Cardiac fibroblast (primary cell): ENCODE data around the gene FAF1.
A peak's percentile ranks its signal among the peaks of the same experiment; 100 is the strongest.
"Not testable (repeated sequence)": the region's sequence is repeated elsewhere in the genome, so short reads cannot be mapped to it uniquely, and the experiment has no call there.

Source experiments
- DNase-seq, 2 donors: peaks; one replicate each; pipeline versions ENCODE4 v3.0.0 to v3.0.0-alpha.2; 2010; ENCODE audit warnings: low read depth in 2 of 2
- H3K4me3 ChIP-seq, 2 donors: replicated peaks in 1 of 2; 1 replicate in 1 of 2; 2 replicates in 1 of 2; pipeline ENCODE4 v1.5.1; 2011; ENCODE audit warnings: low read depth in 2 of 2, low read length in 2 of 2, mild to moderate bottlenecking in 2 of 2, moderate library complexity in 1 of 2
- TF ChIP-seq, protein P1 (sequence below): IDR thresholded peaks from one replicate; pipeline ENCODE4 v1.5.1; 2011; ENCODE audit warnings: low read depth, mild to moderate bottlenecking, low read length, inconsistent platforms

Gene FAF1

DNA sequence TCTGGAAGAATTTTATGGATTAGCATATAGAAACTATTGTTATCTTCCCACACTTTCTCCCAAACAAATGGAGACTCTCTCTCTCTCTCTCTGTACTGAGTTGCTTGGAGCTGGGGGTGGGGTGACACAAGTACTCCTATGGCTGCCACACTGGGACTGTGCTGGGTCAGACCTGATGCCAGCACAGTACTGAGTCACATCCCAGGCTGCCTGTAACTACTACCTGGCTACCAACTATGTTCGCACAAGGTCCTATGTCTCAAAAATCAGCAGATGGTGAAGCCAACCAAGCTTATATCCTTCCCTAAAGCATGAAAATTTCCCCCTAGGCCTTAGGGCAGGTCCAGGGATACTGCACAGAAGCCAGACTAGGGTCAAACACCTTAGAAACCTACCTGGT, 66.6 kb downstream of the FAF1 start:
- no peak for DNase-seq
- H3K4me3 ChIP-seq: no peak overlapping the region
- TF ChIP-seq, protein P1, sequence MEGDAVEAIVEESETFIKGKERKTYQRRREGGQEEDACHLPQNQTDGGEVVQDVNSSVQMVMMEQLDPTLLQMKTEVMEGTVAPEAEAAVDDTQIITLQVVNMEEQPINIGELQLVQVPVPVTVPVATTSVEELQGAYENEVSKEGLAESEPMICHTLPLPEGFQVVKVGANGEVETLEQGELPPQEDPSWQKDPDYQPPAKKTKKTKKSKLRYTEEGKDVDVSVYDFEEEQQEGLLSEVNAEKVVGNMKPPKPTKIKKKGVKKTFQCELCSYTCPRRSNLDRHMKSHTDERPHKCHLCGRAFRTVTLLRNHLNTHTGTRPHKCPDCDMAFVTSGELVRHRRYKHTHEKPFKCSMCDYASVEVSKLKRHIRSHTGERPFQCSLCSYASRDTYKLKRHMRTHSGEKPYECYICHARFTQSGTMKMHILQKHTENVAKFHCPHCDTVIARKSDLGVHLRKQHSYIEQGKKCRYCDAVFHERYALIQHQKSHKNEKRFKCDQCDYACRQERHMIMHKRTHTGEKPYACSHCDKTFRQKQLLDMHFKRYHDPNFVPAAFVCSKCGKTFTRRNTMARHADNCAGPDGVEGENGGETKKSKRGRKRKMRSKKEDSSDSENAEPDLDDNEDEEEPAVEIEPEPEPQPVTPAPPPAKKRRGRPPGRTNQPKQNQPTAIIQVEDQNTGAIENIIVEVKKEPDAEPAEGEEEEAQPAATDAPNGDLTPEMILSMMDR: no peak

GRCh38 chr1:50887555-50887954, 72.5 kb downstream of the FAF1 start:
- not testable (repeated sequence) for H3K4me3 ChIP-seq, DNase-seq

GRCh38 chr1:50880373-50880772, 79.7 kb downstream of the FAF1 start:
- no peak overlapping the region for H3K4me3 ChIP-seq
- no peak for DNase-seq
- TF ChIP-seq, protein P1: no peak

DNA sequence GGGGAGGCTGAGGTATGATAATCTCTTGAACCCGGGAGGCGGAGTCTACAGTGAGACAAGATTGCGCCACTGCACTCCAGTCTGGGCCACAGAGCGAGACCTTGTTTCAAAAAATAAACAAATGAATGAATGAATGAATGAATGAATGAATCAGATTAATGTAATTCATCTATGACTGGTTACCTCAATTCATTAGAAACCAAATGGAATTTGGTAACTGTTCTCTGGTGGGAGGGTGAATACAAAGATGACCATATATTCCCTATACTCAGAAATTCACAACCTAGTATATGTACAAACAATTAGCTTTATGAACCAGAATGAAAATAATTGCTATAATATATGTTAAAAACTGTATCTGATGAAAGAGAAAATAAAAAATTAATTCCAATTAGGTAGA, 80.9 kb downstream of the FAF1 start:
- no peak for DNase-seq

GRCh38 chr1:50878434-50878833, 81.6 kb downstream of the FAF1 start:
- no peak for DNase-seq
- no peak overlapping the region for H3K4me3 ChIP-seq
- TF ChIP-seq, protein P1: no peak

More for the DNA sequence above, 80.9 kb downstream of the FAF1 start:
- H3K4me3 ChIP-seq: no peak overlapping the region
- TF ChIP-seq, protein P1: no peak

- DNase-seq: no peak
- TF ChIP-seq, protein P1: no peak
- no peak overlapping the region for H3K4me3 ChIP-seq
These were observed 82.4 kb downstream of the FAF1 start for GRCh38 chr1:50877641-50878040.

DNA sequence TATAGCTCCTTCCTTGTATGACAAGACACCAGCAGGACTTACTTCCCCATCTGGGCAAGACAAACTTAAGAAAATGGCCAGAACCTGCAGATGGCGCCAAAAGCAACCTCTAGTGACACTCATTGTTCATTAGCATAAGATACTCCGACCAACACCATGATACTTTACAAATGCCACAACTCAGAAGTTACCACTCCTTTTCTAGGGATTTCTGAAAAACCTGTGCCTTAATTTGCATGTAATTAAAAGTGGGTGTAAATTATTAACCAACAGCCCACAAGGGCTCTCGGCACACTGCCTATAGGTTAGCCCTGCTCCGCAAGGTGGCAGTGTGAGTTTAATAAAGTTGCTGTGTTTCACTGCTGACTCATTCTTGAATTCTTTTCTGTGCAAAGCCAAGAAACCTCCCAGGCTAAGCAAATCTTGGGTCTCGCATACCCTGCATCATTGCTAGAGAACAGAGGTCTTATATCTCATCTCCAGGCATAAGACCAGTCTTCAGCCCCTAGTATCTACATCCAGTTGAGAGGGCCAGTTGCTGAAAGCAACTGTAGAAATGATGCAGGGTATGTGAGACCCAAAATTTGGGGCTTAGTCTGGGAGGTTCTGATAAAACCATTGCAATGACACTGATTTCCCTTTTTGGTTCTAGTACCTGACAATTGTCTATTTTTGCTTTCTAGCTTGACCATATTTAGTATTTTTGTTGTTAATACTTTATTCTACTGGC, 86.4 kb downstream of the FAF1 start:
- TF ChIP-seq, protein P1: peak; percentile 71
- peak overlapping the region in 1 of 2 donors; percentile 33 for H3K4me3 ChIP-seq
- DNase-seq: peak; percentile 65 to 85

- not testable (repeated sequence) for DNase-seq, H3K4me3 ChIP-seq
These were observed 95.2 kb downstream of the FAF1 start for GRCh38 chr1:50864845-50865244.
